Measurements from ENCODE around the gene SMAGP.

DNA sequence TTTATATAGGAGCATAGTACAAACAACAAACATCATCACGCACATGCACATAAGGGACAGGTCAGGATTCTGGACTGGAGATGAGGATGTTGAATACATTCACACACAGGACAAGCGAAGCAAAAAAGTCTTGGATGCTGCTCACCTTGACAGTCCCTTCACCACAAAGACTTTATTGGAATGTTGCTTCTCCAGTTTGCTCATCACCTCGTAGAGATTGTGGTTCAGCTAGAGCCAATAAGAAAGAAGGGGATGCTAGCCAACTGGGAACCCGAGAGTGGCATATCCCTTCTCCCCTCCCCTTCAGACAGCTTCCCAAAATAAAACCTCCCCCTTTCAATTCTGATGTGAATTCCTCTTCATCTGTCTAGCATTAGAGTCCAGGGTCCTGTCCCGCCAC, 25.4 kb upstream of the SMAGP start:
- TF ChIP-seq, protein P1, sequence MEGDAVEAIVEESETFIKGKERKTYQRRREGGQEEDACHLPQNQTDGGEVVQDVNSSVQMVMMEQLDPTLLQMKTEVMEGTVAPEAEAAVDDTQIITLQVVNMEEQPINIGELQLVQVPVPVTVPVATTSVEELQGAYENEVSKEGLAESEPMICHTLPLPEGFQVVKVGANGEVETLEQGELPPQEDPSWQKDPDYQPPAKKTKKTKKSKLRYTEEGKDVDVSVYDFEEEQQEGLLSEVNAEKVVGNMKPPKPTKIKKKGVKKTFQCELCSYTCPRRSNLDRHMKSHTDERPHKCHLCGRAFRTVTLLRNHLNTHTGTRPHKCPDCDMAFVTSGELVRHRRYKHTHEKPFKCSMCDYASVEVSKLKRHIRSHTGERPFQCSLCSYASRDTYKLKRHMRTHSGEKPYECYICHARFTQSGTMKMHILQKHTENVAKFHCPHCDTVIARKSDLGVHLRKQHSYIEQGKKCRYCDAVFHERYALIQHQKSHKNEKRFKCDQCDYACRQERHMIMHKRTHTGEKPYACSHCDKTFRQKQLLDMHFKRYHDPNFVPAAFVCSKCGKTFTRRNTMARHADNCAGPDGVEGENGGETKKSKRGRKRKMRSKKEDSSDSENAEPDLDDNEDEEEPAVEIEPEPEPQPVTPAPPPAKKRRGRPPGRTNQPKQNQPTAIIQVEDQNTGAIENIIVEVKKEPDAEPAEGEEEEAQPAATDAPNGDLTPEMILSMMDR (IDR thresholded peaks at IDR 0.05): no peak
- TF ChIP-seq POLR2A (IDR thresholded peaks at IDR 0.05): no peak

All from thyroid gland (tissue), 4 donors.